SIG-M5 (cell line): Measurements from ENCODE around the gene MADD.
"Not testable (repeated sequence)": the region's sequence is repeated elsewhere in the genome, so short reads cannot be mapped to it uniquely, and the experiment has no call there.

Experiments used
- DNase-seq: peaks from one replicate; lab custom pipeline; 2025; lab: John Stamatoyannopoulos, UW

The MADD gene

GRCh38 chr11:47325271-47326041 is 55.5 kb downstream of the MADD start:
- no peak for DNase-seq

- no peak for DNase-seq
Measured at GRCh38 chr11:47326198-47326597, 56.3 kb downstream of the MADD start.

- DNase-seq, result no peak
Measured at GRCh38 chr11:47327025-47327424, 57.1 kb downstream of the MADD start.

GRCh38 chr11:47327949-47328348 is 58.0 kb downstream of the MADD start:
- DNase-seq, result no peak

GRCh38 chr11:47328449-47329390 is 58.8 kb downstream of the MADD start:
- DNase-seq, result no peak

- no peak for DNase-seq
Measured at GRCh38 chr11:47329431-47329986, 59.6 kb downstream of the MADD start.

GRCh38 chr11:47329987-47330931 is 60.3 kb downstream of the MADD start:
- no peak for DNase-seq

GRCh38 chr11:47331454-47332302 is 61.7 kb downstream of the MADD start:
- DNase-seq, result no peak

- DNase-seq, result no peak
Measured at GRCh38 chr11:47332303-47332711, 62.4 kb downstream of the MADD start.

GRCh38 chr11:47332791-47333525 is 63.0 kb downstream of the MADD start:
- no peak for DNase-seq

- no peak for DNase-seq
Measured at GRCh38 chr11:47333526-47333845, 63.6 kb downstream of the MADD start.

GRCh38 chr11:47333886-47334443 is 64.0 kb downstream of the MADD start:
- DNase-seq, result no peak

GRCh38 chr11:47334699-47335411 is 64.9 kb downstream of the MADD start:
- not testable (repeated sequence) for DNase-seq

GRCh38 chr11:47335733-47336132 is 65.8 kb downstream of the MADD start:
- DNase-seq, result no peak

GRCh38 chr11:47336595-47336994 is 66.7 kb downstream of the MADD start:
- DNase-seq, result no peak

GRCh38 chr11:47337229-47337924 is 67.4 kb downstream of the MADD start:
- no peak for DNase-seq

- no peak for DNase-seq
Measured at GRCh38 chr11:47338396-47339241, 68.7 kb downstream of the MADD start.

GRCh38 chr11:47340010-47340409 is 70.1 kb downstream of the MADD start:
- no peak for DNase-seq
